ENCODE measurements around the gene H2BK1. TPM values are rescaled to one million over a fixed set of nuclear protein-coding genes. Genes with fewer than 3 reads are reported as not detected.

H2BK1 gene
- total and polyA plus RNA-seq, 11 donors: not detected

GRCh38 chr7:151245360-151246101 is 35.2 kb upstream of the H2BK1 start:
- Histone ChIP-seq H3K27me3 (peaks cover 0 to 39% (median 7%) of the 10 kb centered on the region in 9 donors), H3K4me1 (peaks cover 4 to 78% (median 55%) of the 10 kb centered on the region in 12 donors), H3K36me3 (peaks cover 0 to 20% (median 16%) of the 10 kb centered on the region in 9 donors), H3K9me3 (no peaks in the 10 kb centered on the region), H3K4me3 (peak overlapping the region in 10 of 12 donors; percentile 27 to 80 (median 44)), H3K27ac (peak overlapping the region in 9 of 12 donors; percentile 86 to 100 (median 98))
- peak in 2 of 5 donors; percentile 43 to 51 for DNase-seq
- peak in 2 of 4 donors; percentile 2 to 6 for ATAC-seq
- intact Hi-C loops (cut with DNase I): loop anchor here in 9 of 10 donors (1.0 to 10.0 kb wide), 6 partner anchors 57 to 123 kb away; no protein-coding TSS in a partner anchor
- WGBS, 4 donors: 0 to 15% (median 6%) methylated on average over 3 to 60 of the region's 60 CpGs
- TF ChIP-seq POLR2A (IDR thresholded peaks at IDR 0.05) (no peak), CTCF (IDR thresholded peaks at IDR 0.05) (peak; percentile 49 to 74 (median 60))

- Histone ChIP-seq H3K27me3 (peaks cover 0 to 39% (median 7%) of the 10 kb centered on the region in 9 donors), H3K4me3 (peak overlapping the region in 10 of 12 donors; percentile 27 to 80 (median 44)), H3K27ac (peak overlapping the region in 8 of 12 donors; percentile 39 to 100 (median 98)), H3K9me3 (no peaks in the 10 kb centered on the region), H3K4me1 (peaks cover 4 to 78% (median 50%) of the 10 kb centered on the region in 12 donors), H3K36me3 (peaks cover 0 to 26% (median 21%) of the 10 kb centered on the region in 9 donors)
- intact Hi-C loops (cut with DNase I): loop anchor here (1.0 to 10.0 kb wide), 6 partner anchors 57 to 123 kb away; no protein-coding TSS in a partner anchor
- ATAC-seq (no peak), DNase-seq (no peak)
- TF ChIP-seq CTCF (IDR thresholded peaks at IDR 0.05): no peak
- no peak for TF ChIP-seq POLR2A (IDR thresholded peaks at IDR 0.05)
- WGBS, 4 donors: 10 to 17% (median 14%) methylated on average over 12 to 15 of the region's 15 CpGs
Measured at GRCh38 chr7:151244841-151245346, 34.6 kb upstream of the H2BK1 start.

GRCh38 chr7:151244196-151244840 is 34.0 kb upstream of the H2BK1 start:
- TF ChIP-seq CTCF (IDR thresholded peaks at IDR 0.05): peak; percentile 75 to 90 (median 83)
- TF ChIP-seq POLR2A (IDR thresholded peaks at IDR 0.05): no peak
- ATAC-seq (no peak), DNase-seq (peak in 1 of 5 donors; percentile 35)
- peak overlapping the region in 1 of 12 donors; percentile 80 for H3K4me3 ChIP-seq
- H3K27ac ChIP-seq: no peak overlapping the region
- peaks cover 0 to 32% (median 26%) of the 10 kb centered on the region in 9 donors for H3K36me3 ChIP-seq
- no peaks in the 10 kb centered on the region for H3K9me3 ChIP-seq
- peaks cover 4 to 75% (median 45%) of the 10 kb centered on the region in 12 donors for H3K4me1 ChIP-seq
- H3K27me3 ChIP-seq: peaks cover 0 to 39% (median 7%) of the 10 kb centered on the region in 9 donors
- 25 to 35% (median 32%) methylated on average over 10 of the region's 10 CpGs for WGBS, 4 donors
- intact Hi-C loops (cut with DNase I): loop anchor here in 8 of 10 donors (1.0 to 10.0 kb wide), 5 partner anchors 58 to 122 kb away; no protein-coding TSS in a partner anchor

Measured in heart left ventricle (tissue), 16 donors.